HepG2 (cell line): ENCODE measurements around the gene CHD2. TPM values are rescaled to one million over a fixed set of nuclear protein-coding genes. Genes with fewer than 3 reads are reported as not detected.

Experiments used
- DMTF1 ChIP-seq: sonication (generic); formaldehyde crosslinking; IDR thresholded peaks from 2 replicates; pipeline ENCODE4 v1.4.0; 2020; ENCODE audit warnings: mild to moderate bottlenecking, missing genetic modification reagents
- ISX ChIP-seq: sonication (generic); formaldehyde crosslinking; conservative IDR thresholded peaks from 2 replicates; pipeline ENCODE4 v1.5.0; 2020; ENCODE audit warnings: missing genetic modification reagents
- PCBP1 ChIP-seq: fragments of 200-400 bp; formaldehyde crosslinking; IDR thresholded peaks from 2 replicates; pipeline ENCODE4 v1.6.1; 2017; ENCODE audit warnings: mild to moderate bottlenecking, low read depth, low read length, borderline replicate concordance
- POLR2AphosphoS2 ChIP-seq: IDR thresholded peaks from 2 replicates; pipeline ENCODE4 v1.6.1; 2011; ENCODE audit warnings: low read depth, low read length, improper control_type of control experiment
- POLR2G ChIP-seq: fragments of 200-400 bp; formaldehyde crosslinking; IDR thresholded peaks from 2 replicates; pipeline ENCODE4 v1.6.1; 2018; ENCODE audit warnings: mild to moderate bottlenecking, low read depth, low read length, moderate library complexity
- RELA ChIP-seq: sonication (generic); formaldehyde crosslinking; IDR thresholded peaks from 2 replicates; pipeline ENCODE4 v1.4.0; 2020; ENCODE audit warnings: missing genetic modification reagents
- RXRB ChIP-seq: IDR thresholded peaks from 2 replicates; pipeline ENCODE4 v1.6.1; 2016; ENCODE audit warnings: borderline replicate concordance, missing genetic modification reagents, missing compliant biosample characterization
- SPEN ChIP-seq: sonication (generic); formaldehyde crosslinking; IDR thresholded peaks from 2 replicates; pipeline ENCODE4 v1.5.1; 2020; ENCODE audit warnings: low read depth, mild to moderate bottlenecking, missing genetic modification reagents
- SRSF9 ChIP-seq: fragments of 200-400 bp; formaldehyde crosslinking; IDR thresholded peaks from 2 replicates; pipeline ENCODE4 v1.6.1; 2018; ENCODE audit warnings: borderline replicate concordance, mild to moderate bottlenecking, low read depth, low read length; ENCODE audit not compliant: insufficient read depth, poor library complexity, severe bottlenecking
- TCF7 ChIP-seq: sonication (generic); IDR thresholded peaks from 2 replicates; pipeline ENCODE4 v1.6.1; 2016; ENCODE audit warnings: antibody characterized with exemption, low read depth
- TMF1 ChIP-seq: sonication (generic); formaldehyde crosslinking; IDR thresholded peaks from 2 replicates; pipeline ENCODE4 v1.8.1; 2022; ENCODE audit warnings: low read depth, missing genetic modification reagents
- TRIM24 ChIP-seq: sonication (generic); formaldehyde crosslinking; IDR thresholded peaks from 2 replicates; pipeline ENCODE4 v1.8.0; 2022; ENCODE audit warnings: mild to moderate bottlenecking, missing genetic modification reagents
- WIZ ChIP-seq: sonication (generic); formaldehyde crosslinking; IDR thresholded peaks from 2 replicates; pipeline ENCODE4 v1.5.1; 2020; ENCODE audit warnings: mild to moderate bottlenecking, missing genetic modification reagents
- ZNF430 ChIP-seq: sonication (generic); formaldehyde crosslinking; IDR thresholded peaks from 2 replicates; pipeline ENCODE4 v1.9.0; 2021; ENCODE audit warnings: mild to moderate bottlenecking, missing genetic modification reagents
- ZNF549 ChIP-seq: sonication (generic); formaldehyde crosslinking; IDR thresholded peaks from 2 replicates; pipeline ENCODE4 v1.5.0; 2020; ENCODE audit warnings: missing genetic modification reagents
- ZNF577 ChIP-seq: sonication (generic); formaldehyde crosslinking; IDR thresholded peaks from 2 replicates; pipeline ENCODE4 v1.4.0; 2020; ENCODE audit warnings: mild to moderate bottlenecking, low read depth, missing genetic modification reagents, borderline replicate concordance
- ZNF839 ChIP-seq: sonication (generic); formaldehyde crosslinking; IDR thresholded peaks from 2 replicates; pipeline ENCODE4 v1.4.0; 2020; ENCODE audit warnings: missing genetic modification reagents, mild to moderate bottlenecking, borderline replicate concordance
- polyA plus RNA-seq, 8 experiments: library from polyadenylated mRNA; depleted of rRNA in 3 of 8; stranded (reverse) in 7 of 8; unstranded in 1 of 8; fragments of >200 nt; fragmentation: Illumina TruSeq in 4 of 8; extraction: Trizol in 4 of 8; gene quantifications; 2 replicates each; pipeline versions ENCODE4 v1.2.1 to v1.2.3, GENCODE V29; 2011 to 2016; ENCODE audit warnings: low read depth in 4 of 8, missing spikeins in 1 of 8, mixed read lengths in 1 of 8; ENCODE audit not compliant: insufficient read depth in 1 of 8
- total RNA-seq, 5 experiments: library from RNA; depleted of rRNA; stranded (reverse); fragments of >200 nt; fragmentation: Illumina TruSeq; extraction: Trizol; gene quantifications; 2 replicates each; pipeline ENCODE4 v1.2.3, GENCODE V29; 2016; ENCODE audit warnings: low read depth in 1 of 5
- TF ChIP-seq, protein P1 (sequence below): sonication (generic); formaldehyde crosslinking; IDR thresholded peaks from 2 replicates; pipeline ENCODE4 v1.4.0; 2020; ENCODE audit warnings: missing genetic modification reagents, borderline replicate concordance
- TF ChIP-seq, protein P2 (sequence below): IDR thresholded peaks from 2 replicates; pipeline ENCODE4 v1.6.1; 2016; ENCODE audit warnings: missing biosample characterization, missing genetic modification reagents, low read depth

Gene CHD2
- total and polyA plus RNA-seq, 2 of the 13 experiments (the other 11 are each of a cell fraction or from before 2014, with no cell fraction given), result 54.0 to 54.1 TPM

DNA sequence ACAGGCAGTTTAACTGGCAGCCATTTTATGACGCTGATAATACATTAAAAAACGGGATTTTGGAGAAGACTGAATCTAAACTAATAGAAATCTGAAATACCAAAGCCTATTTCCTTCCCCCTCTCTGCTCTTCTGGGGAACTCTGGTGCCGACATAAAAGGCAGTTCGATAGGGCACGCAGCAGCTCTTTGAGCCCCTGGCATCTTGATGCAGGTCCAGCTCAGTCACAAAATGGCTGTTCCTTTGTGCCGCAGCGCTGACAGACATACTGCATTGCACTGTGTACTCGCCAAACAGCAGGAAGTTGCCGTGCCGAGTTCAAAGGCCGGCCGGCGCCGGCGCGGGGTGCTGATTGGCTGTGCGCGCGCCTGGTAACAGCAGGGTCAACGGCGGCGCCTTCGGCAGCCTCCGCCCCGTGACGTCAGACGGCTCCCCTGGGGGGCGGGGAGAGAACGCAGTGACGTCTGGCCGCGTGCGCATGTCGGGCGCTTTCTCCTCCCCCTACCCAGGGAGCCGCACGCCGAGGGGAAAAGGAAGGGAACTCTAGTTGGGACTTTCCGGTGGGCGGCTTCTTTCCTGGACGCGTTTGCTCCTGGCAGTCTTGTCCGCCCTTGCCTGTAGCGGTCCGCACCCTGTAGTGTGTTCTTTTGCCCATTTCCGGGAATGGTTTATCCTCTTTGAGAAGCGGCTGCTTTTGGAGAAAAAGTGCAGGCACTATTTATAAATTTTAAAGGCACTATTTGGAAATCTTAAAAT, 4.0 kb downstream of the CHD2 start (continued):
- TF ChIP-seq, protein P1, sequence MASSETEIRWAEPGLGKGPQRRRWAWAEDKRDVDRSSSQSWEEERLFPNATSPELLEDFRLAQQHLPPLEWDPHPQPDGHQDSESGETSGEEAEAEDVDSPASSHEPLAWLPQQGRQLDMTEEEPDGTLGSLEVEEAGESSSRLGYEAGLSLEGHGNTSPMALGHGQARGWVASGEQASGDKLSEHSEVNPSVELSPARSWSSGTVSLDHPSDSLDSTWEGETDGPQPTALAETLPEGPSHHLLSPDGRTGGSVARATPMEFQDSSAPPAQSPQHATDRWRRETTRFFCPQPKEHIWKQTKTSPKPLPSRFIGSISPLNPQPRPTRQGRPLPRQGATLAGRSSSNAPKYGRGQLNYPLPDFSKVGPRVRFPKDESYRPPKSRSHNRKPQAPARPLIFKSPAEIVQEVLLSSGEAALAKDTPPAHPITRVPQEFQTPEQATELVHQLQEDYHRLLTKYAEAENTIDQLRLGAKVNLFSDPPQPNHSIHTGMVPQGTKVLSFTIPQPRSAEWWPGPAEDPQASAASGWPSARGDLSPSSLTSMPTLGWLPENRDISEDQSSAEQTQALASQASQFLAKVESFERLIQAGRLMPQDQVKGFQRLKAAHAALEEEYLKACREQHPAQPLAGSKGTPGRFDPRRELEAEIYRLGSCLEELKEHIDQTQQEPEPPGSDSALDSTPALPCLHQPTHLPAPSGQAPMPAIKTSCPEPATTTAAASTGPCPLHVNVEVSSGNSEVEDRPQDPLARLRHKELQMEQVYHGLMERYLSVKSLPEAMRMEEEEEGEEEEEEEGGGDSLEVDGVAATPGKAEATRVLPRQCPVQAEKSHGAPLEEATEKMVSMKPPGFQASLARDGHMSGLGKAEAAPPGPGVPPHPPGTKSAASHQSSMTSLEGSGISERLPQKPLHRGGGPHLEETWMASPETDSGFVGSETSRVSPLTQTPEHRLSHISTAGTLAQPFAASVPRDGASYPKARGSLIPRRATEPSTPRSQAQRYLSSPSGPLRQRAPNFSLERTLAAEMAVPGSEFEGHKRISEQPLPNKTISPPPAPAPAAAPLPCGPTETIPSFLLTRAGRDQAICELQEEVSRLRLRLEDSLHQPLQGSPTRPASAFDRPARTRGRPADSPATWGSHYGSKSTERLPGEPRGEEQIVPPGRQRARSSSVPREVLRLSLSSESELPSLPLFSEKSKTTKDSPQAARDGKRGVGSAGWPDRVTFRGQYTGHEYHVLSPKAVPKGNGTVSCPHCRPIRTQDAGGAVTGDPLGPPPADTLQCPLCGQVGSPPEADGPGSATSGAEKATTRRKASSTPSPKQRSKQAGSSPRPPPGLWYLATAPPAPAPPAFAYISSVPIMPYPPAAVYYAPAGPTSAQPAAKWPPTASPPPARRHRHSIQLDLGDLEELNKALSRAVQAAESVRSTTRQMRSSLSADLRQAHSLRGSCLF, result no peak
- TF ChIP-seq ZNF549 (CRISPR knock-in tag) (no peak), WIZ (no peak), RXRB (CRISPR knock-in tag) (peak; percentile 85), SRSF9 (no peak), TMF1 (CRISPR knock-in tag) (no peak), DMTF1 (no peak), ISX (no peak), TCF7 (peak; percentile 87), RELA (CRISPR knock-in tag) (0 out of 2 replicates have a peak, but pooled peaks have one; percentile 86), ZNF577 (no peak), PCBP1 (no peak), POLR2G (peak; percentile 97), SPEN (CRISPR knock-in tag) (peak; percentile 93; the same call in 1 of the 2 replicates), ZNF839 (CRISPR knock-in tag) (no peak), POLR2AphosphoS2 (peak; percentile 90), TRIM24 (CRISPR knock-in tag) (no peak), ZNF430 (CRISPR knock-in tag) (peak; percentile 76)
- TF ChIP-seq, protein P2, sequence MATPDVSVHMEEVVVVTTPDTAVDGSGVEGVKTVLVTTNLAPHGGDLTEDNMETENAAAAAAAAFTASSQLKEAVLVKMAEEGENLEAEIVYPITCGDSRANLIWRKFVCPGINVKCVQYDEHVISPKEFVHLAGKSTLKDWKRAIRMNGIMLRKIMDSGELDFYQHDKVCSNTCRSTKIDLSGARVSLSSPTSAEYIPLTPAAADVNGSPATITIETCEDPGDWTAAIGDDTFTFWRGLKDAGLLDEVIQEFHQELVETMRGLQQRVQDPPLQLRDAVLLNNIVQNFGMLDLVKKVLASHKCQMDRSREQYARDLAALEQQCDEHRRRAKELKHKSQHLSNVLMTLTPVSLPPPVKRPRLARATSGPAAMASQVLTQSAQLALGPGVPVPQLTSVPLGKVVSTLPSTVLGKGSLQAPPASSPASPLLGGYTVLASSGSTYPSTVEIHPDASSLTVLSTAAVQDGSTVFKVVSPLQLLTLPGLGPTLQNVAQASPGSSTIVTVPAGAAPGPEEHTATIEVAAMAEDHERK (CRISPR knock-in tag), result peak; percentile 86
